ENCODE results near the gene SLC24A4. TPM values are rescaled to one million over a fixed set of nuclear protein-coding genes. Genes with fewer than 3 reads are reported as not detected.

The SLC24A4 gene
- total and polyA plus RNA-seq, 12 donors = 0.08 to 0.74 (median 0.24) TPM

GRCh38 chr14:92495027-92495426 is 172.1 kb downstream of the SLC24A4 start:
- Histone ChIP-seq H3K36me3 (no peaks in the 10 kb centered on the region), H3K27ac (peak overlapping the region in 1 of 10 donors; percentile 76), H3K4me3 (no peak overlapping the region), H3K27me3 (no peaks in the 10 kb centered on the region), H3K9me3 (no peaks in the 10 kb centered on the region), H3K4me1 (peaks cover 0 to 60% (median 4%) of the 10 kb centered on the region in 9 donors)
- intact Hi-C loops (cut with DNase I) = loop anchor here in 1 of 10 donors (10.0 kb wide), 1 partner anchor 180 kb away; no protein-coding TSS in a partner anchor
- TF ChIP-seq CTCF (IDR thresholded peaks at IDR 0.05) = no peak
- DNase-seq (peak in 1 of 2 donors; percentile 10), ATAC-seq (peak in 1 of 8 donors; percentile 37)
- WGBS, 2 donors = 62 to 66% methylated on average over 6 of the region's 6 CpGs

- no peaks in the 10 kb centered on the region for H3K27me3 ChIP-seq
- 84 to 92% methylated on average over 6 of the region's 6 CpGs for WGBS, 2 donors
- DNase-seq (peak in 1 of 2 donors; percentile 2), ATAC-seq (no peak)
- no peak overlapping the region for H3K4me3 ChIP-seq
- H3K27ac ChIP-seq = no peak overlapping the region
- peaks cover 0 to 50% (median 2%) of the 10 kb centered on the region in 9 donors for H3K4me1 ChIP-seq
- intact Hi-C loops (cut with DNase I) = loop anchor here in 1 of 10 donors (10.0 kb wide), 1 partner anchor 178 kb away; no protein-coding TSS in a partner anchor
- no peaks in the 10 kb centered on the region for H3K9me3 ChIP-seq
- no peak for TF ChIP-seq CTCF (IDR thresholded peaks at IDR 0.05)
- H3K36me3 ChIP-seq = no peaks in the 10 kb centered on the region
Observed at GRCh38 chr14:92496191-92496857, 173.4 kb downstream of the SLC24A4 start.

GRCh38 chr14:92497391-92497790 is 174.4 kb downstream of the SLC24A4 start:
- H3K27me3 ChIP-seq = no peaks in the 10 kb centered on the region
- ATAC-seq (no peak), DNase-seq (no peak)
- peaks cover 0 to 40% (median 1%) of the 10 kb centered on the region in 9 donors for H3K4me1 ChIP-seq
- 89 to 92% methylated on average over 8 of the region's 8 CpGs for WGBS, 2 donors
- intact Hi-C loops (cut with DNase I) = loop anchor here in 1 of 10 donors (10.0 kb wide), 1 partner anchor 177 kb away; no protein-coding TSS in a partner anchor
- no peak overlapping the region for H3K27ac ChIP-seq
- H3K9me3 ChIP-seq = no peaks in the 10 kb centered on the region
- H3K36me3 ChIP-seq = no peaks in the 10 kb centered on the region
- H3K4me3 ChIP-seq = no peak overlapping the region
- no peak for TF ChIP-seq CTCF (IDR thresholded peaks at IDR 0.05)

GRCh38 chr14:92499234-92499633 is 176.3 kb downstream of the SLC24A4 start:
- intact Hi-C loops (cut with DNase I) = loop anchor here in 1 of 10 donors (10.0 kb wide), 1 partner anchor 176 kb away; no protein-coding TSS in a partner anchor
- no peak for TF ChIP-seq CTCF (IDR thresholded peaks at IDR 0.05)
- DNase-seq = no peak
- Histone ChIP-seq H3K9me3 (no peaks in the 10 kb centered on the region), H3K27ac (no peak overlapping the region), H3K4me3 (no peak overlapping the region), H3K36me3 (no peaks in the 10 kb centered on the region), H3K27me3 (no peaks in the 10 kb centered on the region), H3K4me1 (peaks cover 9 to 33% (median 11%) of the 10 kb centered on the region in 9 donors)
- WGBS, 2 donors = 95 to 96% methylated on average over 3 of the region's 3 CpGs
- no peak for ATAC-seq

Measured in heart right ventricle (tissue), 16 donors.